GM21515 (cell line): Measurements from ENCODE around the gene ITPR3.

ENCODE experiments used
- ATAC-seq: cut with Tn5 transposase; IDR thresholded peaks from one replicate; pipeline ENCODE4 v1.9.1; 2021; ENCODE audit not compliant: unreplicated experiment

ITPR3 gene

GRCh38 chr6:33683576-33684427 lies 62.7 kb downstream of the ITPR3 start:
- ATAC-seq, result no peak

DNA sequence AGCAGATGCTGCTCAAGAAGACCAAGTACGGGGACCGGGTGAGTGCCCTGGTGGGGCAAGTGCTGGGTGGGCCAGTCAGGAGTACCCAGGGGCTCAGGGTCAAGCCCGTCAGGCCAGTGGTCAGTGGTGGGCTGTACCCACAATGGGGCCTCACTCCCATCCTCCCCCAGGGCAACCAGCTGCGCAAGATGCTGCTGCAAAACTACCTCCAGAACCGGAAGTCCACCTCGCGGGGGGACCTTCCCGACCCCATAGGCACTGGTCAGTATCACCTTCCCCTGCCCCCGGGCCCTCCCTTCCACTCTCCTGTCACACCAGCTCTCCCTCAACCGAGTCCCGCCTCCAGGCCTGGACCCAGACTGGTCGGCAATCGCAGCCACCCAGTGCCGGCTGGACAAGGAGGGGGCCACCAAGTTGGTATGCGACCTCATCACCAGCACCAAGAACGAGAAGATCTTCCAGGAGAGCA lies 63.3 kb downstream of the ITPR3 start:
- no peak for ATAC-seq

DNA sequence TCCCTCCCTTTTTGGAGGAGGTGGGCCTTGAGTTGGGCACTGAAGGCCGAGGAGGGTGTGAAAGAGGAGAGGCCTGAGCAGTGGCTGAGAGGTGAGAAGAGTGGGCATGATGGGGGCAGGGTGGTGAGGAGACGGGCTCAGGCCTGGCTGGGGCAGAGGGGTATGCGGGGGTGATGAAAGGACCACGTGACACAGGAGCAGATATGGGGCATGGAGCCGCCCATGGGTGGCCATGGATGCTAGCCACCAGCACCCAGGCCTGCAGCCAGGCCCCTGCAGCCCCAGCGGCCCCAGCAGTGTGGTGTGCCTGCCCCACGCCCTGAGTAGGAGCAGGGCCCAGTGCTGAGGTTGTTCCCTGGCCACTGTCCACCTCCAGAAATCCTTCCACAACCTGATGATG lies 63.9 kb downstream of the ITPR3 start:
- ATAC-seq, result no peak

DNA sequence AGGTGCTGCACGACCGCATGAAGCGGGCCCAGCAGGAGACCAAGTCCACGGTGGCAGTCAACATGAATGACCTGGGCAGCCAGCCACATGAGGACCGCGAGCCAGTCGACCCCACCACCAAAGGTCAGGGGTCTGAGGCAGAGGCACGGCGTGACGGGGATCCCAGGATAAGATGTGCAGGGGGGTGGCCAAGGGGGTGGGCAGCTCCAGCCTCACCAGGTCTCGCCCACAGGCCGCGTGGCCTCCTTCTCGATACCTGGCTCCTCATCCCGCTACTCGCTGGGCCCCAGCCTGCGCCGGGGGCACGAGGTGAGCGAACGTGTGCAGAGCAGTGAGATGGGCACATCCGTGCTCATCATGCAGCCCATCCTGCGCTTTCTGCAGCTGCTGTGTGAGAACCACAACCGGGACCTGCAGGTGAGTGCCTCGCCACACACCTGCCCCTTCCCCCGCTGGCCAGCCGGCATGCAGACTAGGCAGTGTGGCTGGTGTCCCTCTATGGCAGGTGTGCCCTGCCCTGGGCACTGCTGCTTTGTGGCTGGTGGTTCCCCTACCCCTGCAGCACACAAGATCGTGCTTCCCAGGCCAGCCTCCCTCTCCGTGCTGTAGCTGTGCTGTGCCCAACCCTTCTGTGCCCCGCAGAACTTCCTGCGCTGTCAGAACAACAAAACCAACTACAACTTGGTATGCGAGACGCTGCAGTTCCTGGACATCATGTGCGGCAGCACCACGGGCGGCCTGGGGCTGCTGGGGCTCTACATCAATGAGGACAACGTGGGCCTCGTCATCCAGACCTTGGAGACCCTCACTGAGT lies 64.5 kb downstream of the ITPR3 start:
- no peak for ATAC-seq

DNA sequence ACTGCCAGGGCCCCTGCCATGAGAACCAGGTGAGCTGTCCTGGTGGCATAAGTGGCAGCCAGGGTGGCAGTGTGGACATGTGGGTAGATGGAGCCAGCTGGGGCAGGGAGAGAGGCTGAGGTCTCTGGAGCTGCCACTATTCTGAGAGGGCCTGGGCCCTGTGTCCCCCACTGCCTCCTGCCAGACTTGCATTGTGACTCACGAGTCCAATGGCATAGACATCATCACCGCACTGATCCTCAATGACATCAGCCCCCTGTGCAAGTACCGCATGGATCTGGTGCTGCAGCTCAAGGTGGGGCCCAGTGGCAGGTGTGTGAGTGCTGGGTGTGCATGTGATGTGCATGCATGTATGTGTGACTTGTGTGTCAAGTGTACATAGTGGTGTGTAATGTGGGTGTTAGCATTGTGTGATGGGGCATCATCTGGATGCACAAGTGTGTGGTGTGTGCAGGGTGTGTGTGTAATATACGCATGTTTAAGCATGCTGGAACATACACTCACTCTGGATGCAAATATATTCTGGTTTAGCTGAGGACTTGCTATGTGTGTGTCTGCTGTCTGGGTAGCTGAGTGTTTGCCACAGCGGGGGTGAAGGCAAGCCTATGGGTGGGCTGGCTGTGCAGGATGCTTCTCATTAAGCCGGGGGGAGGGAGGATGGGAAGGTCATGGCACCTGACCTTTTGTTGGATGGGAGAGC lies 65.3 kb downstream of the ITPR3 start:
- ATAC-seq, result no peak

- ATAC-seq, result no peak
Observed at GRCh38 chr6:33686981-33687975, 66.2 kb downstream of the ITPR3 start.

GRCh38 chr6:33688006-33688405 lies 66.9 kb downstream of the ITPR3 start:
- ATAC-seq, result no peak

- no peak for ATAC-seq
Observed at GRCh38 chr6:33688451-33689147, 67.5 kb downstream of the ITPR3 start.

GRCh38 chr6:33689148-33689494 lies 68.0 kb downstream of the ITPR3 start:
- no peak for ATAC-seq

DNA sequence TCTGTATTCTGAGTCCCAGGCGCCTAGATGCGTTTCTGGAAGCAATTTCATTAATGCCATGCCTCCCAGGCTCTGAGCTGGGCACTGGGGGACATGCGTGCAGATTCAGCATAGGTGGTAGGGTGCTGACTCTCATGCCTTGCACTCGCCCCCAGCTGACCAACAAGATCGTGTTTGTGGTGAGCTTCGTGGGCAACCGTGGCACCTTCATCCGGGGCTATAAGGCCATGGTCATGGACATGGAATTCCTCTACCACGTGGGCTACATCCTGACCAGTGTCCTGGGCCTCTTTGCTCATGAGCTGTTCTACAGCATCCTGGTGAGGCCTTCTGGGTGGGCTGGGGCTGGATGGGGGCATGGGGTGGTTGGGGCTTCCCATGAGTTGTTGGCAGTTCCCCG lies 68.8 kb downstream of the ITPR3 start:
- ATAC-seq, result no peak

- no peak for ATAC-seq
Observed at GRCh38 chr6:33690766-33691165, 69.6 kb downstream of the ITPR3 start.

DNA sequence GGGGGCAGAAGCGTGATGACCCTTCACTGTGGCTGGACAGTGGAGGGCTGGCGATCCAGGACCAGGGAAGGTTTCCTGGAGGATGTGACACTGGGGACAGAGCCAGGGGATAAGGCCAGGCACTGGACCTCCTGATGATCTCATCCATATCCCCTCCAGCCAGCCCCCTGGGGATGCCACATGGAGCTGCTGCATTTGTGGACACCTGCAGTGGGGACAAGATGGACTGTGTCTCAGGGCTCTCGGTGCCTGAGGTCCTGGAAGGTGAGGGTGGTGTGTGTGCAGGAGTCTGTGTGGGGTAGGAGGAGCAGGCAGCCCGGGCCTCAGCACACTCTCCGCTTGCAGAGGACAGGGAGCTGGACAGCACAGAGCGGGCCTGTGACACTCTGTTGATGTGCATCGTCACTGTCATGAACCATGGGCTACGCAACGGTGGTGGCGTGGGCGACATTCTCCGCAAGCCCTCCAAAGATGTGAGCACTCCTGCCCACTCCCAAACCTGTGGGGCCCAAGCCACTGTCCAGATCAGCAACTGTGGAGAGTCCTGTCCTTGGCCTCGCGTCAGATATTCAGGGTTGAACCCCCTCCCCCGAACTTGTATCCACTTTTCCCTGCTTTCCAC lies 70.4 kb downstream of the ITPR3 start:
- no peak for ATAC-seq

DNA sequence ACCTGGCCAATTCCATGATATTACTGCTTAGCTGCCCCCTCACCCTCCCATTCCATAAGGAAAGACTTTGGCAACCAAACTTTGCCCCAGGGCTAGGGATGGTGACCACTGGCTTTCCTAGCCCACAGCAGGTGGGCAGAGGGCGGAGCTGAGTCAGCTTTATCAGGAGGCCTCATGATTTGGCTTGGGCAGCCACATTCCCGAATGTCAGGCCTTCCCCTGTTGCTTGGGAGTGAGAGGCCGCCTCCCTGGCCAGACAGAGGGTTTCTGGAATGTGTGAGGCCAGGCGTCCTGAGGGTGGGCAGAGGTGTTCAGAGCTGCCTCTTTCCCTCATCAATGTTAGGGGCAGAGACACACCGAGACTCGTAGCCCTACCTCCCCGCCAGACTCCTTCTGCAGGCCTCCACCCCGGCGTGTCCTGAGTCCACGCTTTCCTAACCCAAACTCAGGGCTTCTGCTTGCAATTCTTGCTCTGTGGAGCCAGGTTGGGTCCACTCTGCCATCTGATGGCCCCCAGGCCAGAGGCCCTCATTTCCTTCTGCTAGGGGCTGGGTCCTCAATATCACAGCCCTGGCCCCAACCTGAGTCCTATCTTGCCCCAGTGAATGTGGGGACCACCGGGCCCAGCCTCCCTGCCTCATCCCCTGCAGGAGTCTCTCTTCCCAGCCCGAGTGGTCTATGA lies 71.1 kb downstream of the ITPR3 start:
- ATAC-seq, result no peak

DNA sequence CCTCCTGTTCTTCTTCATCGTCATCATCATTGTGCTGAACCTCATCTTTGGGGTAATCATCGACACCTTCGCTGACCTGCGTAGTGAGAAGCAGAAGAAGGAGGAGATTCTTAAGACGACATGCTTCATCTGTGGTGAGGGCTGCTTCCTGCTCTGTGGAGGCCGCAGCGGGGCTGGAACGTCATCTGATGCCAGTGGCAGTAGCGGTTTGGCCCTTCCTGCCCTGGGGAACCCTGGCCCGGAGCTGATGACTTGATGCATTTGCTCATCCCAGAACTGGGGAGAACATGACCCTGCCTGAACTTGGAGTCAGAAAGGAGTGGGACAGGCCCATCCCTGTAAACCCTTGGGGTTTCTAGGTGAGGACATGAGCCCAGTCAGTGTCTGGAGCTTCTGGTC lies 71.6 kb downstream of the ITPR3 start:
- ATAC-seq, result no peak

- no peak for ATAC-seq
Observed at GRCh38 chr6:33693186-33694105, 72.3 kb downstream of the ITPR3 start.

- ATAC-seq, result no peak
Observed at GRCh38 chr6:33694401-33694931, 73.3 kb downstream of the ITPR3 start.

DNA sequence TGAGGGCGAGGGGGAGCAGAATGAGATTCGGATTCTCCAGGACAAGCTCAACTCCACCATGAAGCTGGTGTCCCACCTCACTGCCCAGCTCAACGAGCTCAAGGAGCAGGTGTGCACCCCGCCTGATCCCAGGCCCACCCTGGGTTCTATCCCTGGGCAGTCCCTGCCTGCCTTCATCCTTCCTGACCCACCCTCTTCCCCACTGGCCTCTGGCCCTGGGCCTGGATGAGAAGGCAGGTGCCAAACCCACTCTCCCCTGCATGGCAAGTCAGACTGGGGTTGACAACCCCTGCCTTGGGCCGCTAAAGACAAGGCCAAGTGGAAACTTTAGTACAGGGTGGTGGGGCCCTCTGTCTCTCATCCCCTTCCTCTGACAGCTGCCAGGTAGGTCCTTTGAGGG lies 73.9 kb downstream of the ITPR3 start:
- ATAC-seq, result no peak
